T-helper 2 cell treated with Interferon-gamma antibody and Interleukin-4, amounts not matched to agents 5 μg/mL and 100 μg/mL, for 36 hours (primary cell): ENCODE data around the gene GNAZ.

Source experiments
- DNase-seq: peaks from one replicate; pipeline ENCODE4 v3.0.0; 2021; ENCODE audit warnings: low spot score
- H3K27ac Mint-ChIP-seq: one replicate; pipeline ENCODE4 v1.8.0; 2021; ENCODE audit warnings: mild to moderate bottlenecking, mixed read lengths
- H3K27me3 Mint-ChIP-seq: one replicate; pipeline ENCODE4 v1.8.0; 2021; ENCODE audit warnings: low read depth, mixed read lengths
- H3K36me3 Mint-ChIP-seq: one replicate; pipeline ENCODE4 v1.8.0; 2021; ENCODE audit warnings: low read depth, mixed read lengths
- H3K4me1 Mint-ChIP-seq: one replicate; pipeline ENCODE4 v1.8.0; 2021; ENCODE audit warnings: low read depth, mixed read lengths
- H3K4me3 Mint-ChIP-seq: one replicate; pipeline ENCODE4 v1.8.0; 2022; ENCODE audit warnings: mild to moderate bottlenecking, moderate library complexity, mixed read lengths
- H3K9me3 Mint-ChIP-seq: one replicate; pipeline ENCODE4 v1.8.0; 2021; ENCODE audit warnings: mixed read lengths

GNAZ gene

DNA sequence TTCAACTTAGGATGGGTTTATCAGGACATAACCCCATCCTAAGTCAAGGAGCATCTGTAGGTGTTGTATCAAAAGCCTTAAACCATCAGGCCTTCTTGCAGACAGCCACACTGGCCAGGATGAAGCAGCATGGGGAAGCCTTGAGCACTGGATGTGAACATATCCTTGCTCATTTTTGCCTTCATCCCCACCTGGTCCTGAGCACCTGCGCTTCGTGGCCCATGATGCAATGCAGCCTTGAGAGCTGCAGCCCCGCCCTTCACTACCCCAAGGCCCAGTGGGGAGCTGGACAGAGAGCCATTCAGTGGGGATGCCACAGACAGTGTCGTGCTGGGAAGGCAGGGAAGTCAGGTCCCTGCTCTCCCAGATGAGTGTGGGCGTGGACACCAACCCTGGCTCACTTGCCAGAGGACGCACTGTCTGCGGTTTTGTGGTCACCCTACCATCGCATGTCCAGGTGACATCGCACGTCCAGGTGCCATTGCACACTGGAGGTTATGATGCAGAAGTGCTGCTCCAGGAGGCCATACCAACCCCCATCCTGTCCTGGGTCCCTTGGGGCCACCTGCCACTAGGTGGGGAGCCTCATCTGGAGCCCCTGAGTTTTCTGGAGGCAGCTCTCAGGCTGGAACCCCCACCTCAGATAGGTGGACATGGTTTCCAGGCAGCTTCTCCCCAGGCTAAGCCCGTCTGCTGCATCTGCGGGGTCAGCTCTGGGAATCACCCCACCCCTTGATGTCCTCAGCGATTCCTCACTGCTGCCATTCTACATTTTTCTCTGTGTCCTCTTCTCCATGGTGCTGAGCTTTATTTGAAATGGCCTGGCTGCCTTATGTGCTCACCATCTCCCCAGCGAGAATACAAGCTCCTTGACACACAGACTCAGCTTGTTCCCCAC lies 14.4 kb downstream of the GNAZ start:
- no peak for DNase-seq
- Mint-ChIP-seq H3K27ac (no peak overlapping the region), H3K4me3 (no peak overlapping the region), H3K4me1 (peaks cover 12% of the 10 kb centered on the region), H3K36me3 (no peaks in the 10 kb centered on the region), H3K9me3 (no peaks in the 10 kb centered on the region), H3K27me3 (no peaks in the 10 kb centered on the region)

DNA sequence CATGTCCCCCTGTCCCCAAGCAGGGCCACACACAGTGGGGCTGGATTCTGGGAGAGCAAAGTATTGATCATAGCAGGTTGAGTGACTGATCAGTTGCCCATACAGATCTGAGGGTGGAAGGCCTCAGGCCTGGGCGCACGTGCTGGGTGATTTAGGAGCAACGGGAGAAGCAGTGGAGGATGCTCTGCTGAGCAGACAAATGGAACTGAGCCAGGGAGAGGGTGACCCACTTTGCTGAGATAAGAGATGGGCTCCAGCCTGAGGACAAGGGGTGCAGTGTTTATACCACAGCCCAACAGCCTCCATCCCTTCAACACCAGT lies 15.0 kb downstream of the GNAZ start:
- peaks cover 12% of the 10 kb centered on the region for H3K4me1 Mint-ChIP-seq
- no peak overlapping the region for H3K4me3 Mint-ChIP-seq
- no peaks in the 10 kb centered on the region for H3K27me3 Mint-ChIP-seq
- no peak overlapping the region for H3K27ac Mint-ChIP-seq
- no peaks in the 10 kb centered on the region for H3K36me3 Mint-ChIP-seq
- no peaks in the 10 kb centered on the region for H3K9me3 Mint-ChIP-seq
- no peak for DNase-seq

DNA sequence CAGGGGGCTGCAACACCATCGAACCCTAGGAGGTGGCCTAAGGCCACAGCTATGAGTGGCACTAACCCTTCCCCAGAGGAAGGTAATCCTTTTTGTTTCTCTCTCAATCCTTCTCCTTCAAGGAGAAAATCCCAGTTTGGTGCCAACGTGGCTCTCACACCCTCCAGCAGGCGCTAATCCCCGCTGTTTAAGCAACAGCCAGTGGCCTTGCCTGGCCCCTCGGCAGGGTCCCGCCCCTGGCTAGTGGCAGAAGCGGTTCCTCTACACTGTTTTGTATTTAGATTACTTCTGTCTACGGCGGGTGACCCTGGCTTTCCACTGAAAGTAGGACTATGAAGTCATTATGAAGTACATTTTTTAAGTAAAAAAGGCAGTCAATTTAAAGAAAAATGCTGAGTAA lies 15.5 kb downstream of the GNAZ start:
- no peak for DNase-seq
- no peaks in the 10 kb centered on the region for H3K36me3 Mint-ChIP-seq
- H3K27ac Mint-ChIP-seq = no peak overlapping the region
- H3K9me3 Mint-ChIP-seq = no peaks in the 10 kb centered on the region
- H3K4me3 Mint-ChIP-seq = no peak overlapping the region
- peaks cover 12% of the 10 kb centered on the region for H3K4me1 Mint-ChIP-seq
- no peaks in the 10 kb centered on the region for H3K27me3 Mint-ChIP-seq

DNA sequence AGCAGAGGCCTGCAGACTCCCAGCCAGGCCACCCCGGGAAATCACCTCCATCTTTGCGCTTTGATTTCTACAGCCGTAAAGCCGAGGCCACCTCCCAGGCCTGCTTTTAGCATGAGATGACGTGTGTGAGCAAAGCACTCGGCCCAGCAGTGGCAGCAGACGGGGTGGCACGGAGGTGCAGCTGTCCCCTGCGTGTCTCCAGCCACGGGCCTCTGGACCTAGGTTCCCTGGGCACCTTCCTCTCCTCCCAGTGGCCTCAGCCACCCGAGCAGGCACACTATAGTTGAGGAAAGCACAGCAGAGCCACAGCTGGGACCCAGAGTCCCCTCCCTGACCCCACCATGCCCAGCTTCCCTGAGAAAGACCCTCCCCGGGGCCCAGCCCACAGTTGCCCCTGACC lies 15.9 kb downstream of the GNAZ start:
- Mint-ChIP-seq H3K27ac (no peak overlapping the region), H3K9me3 (no peaks in the 10 kb centered on the region), H3K27me3 (no peaks in the 10 kb centered on the region), H3K4me3 (no peak overlapping the region), H3K36me3 (no peaks in the 10 kb centered on the region), H3K4me1 (peaks cover 11% of the 10 kb centered on the region)
- DNase-seq = no peak

DNA sequence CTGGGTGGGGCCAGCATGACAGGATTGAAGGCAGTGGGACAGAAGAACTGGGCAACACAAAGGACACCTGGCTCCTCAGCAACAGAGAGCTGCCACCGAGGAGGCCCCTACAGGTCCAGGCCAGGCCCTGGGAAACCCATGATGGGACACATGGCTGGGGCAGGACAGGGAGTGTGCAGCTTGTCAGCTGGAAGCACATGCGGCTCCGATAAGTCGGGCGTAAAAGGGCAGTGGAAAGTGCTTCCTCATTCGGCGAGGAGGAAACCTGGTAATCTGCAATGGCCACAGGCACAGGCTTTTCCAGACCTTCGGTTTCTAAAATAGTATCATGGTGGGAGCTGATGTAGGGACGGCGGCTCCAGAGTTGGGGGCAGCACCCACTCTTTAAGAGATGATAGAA lies 16.5 kb downstream of the GNAZ start:
- H3K4me3 Mint-ChIP-seq = no peak overlapping the region
- no peak for DNase-seq

DNA sequence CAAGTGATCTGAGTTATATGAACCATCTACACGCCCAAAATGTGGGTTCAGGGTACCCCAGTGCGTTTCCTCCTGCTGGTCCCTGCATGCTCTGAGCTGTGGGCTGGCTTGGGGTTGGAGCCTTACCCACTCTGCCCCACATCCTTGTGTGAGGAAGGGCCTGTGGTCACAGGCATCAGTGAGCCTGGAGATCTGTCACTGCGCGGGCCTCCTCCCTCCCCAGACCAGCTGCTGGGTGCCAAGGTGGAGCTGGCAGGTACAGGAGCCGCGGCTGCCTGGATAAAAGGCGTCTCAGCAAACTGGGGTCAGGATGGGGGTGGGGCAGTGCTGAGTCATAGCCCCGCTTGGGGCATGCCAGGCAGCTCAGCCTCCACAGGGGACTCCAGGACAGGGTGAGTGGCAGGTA lies 17.9 kb downstream of the GNAZ start:
- no peak overlapping the region for H3K4me3 Mint-ChIP-seq
- no peaks in the 10 kb centered on the region for H3K9me3 Mint-ChIP-seq
- H3K27ac Mint-ChIP-seq = no peak overlapping the region
- no peaks in the 10 kb centered on the region for H3K27me3 Mint-ChIP-seq
- peaks cover 11% of the 10 kb centered on the region for H3K4me1 Mint-ChIP-seq
- no peaks in the 10 kb centered on the region for H3K36me3 Mint-ChIP-seq
- DNase-seq = no peak

More for the DNA sequence above, 16.5 kb downstream of the GNAZ start:
- peaks cover 11% of the 10 kb centered on the region for H3K4me1 Mint-ChIP-seq
- H3K27me3 Mint-ChIP-seq = no peaks in the 10 kb centered on the region
- H3K27ac Mint-ChIP-seq = no peak overlapping the region
- H3K9me3 Mint-ChIP-seq = no peaks in the 10 kb centered on the region
- no peaks in the 10 kb centered on the region for H3K36me3 Mint-ChIP-seq

DNA sequence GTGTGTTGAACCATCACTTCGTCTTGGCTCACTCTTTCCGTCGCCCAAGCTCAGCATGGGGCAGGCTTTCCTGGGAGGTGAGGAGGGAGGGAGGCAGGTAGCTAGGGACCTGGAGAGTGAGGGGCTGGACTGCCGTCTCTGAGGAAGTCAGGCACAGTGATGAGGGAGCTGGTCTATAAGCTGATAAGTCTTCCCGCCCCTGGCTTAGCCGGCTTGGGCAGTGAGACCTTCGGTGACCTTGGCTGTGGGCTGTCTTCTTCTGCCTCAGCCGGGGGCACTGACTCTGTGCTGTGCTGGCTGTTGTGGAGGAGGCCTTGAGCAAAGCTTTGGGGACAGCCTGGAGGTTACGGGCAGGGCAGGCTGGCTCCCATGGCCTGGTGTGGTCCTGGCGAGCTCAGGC lies 18.7 kb downstream of the GNAZ start:
- Mint-ChIP-seq H3K36me3 (no peaks in the 10 kb centered on the region), H3K9me3 (no peaks in the 10 kb centered on the region), H3K4me3 (no peak overlapping the region), H3K27ac (no peak overlapping the region), H3K27me3 (no peaks in the 10 kb centered on the region), H3K4me1 (peaks cover 11% of the 10 kb centered on the region)
- no peak for DNase-seq

DNA sequence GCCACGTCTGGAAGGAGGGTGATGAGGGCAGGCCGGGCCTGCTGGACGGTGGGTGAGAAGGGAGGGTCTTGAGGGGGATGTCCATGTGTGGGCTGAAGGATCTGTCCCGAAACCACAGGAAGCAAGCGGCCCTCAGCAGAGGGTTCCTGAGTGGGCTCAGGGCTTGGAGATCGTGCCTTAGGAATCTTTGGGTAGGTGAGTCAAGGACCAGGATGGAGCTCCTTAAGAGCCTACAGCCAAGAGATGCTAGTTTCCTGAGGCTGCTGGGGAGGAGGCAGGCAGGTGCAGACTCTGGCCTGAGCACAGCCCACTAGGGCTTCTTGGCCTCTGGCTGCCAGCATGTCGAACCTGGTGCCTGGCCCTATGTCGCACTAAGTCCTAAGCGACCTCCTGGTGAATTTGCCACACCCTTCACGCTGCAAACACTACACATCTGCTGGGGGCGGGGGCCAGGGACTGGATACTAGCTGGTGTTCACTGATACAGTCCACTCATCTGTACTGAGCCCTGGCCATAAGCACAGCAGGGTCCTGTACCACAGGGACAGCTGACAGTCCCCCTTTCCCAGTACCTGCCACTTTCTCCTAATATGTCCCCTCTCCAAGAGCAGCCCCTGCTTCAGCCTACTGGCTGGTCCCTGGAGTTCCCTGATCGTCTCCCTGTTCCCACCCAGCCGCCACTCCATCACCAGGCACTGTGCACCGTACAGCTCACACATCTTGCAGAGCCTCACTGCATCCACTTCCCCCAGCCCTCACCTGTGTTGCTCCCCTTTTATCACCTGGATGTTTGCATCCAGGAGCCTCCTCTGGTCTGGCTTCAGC lies 19.5 kb downstream of the GNAZ start:
- Mint-ChIP-seq H3K9me3 (no peaks in the 10 kb centered on the region), H3K27ac (no peak overlapping the region), H3K4me1 (peaks cover 11% of the 10 kb centered on the region), H3K27me3 (no peaks in the 10 kb centered on the region), H3K4me3 (no peak overlapping the region), H3K36me3 (no peaks in the 10 kb centered on the region)
- DNase-seq = no peak

DNA sequence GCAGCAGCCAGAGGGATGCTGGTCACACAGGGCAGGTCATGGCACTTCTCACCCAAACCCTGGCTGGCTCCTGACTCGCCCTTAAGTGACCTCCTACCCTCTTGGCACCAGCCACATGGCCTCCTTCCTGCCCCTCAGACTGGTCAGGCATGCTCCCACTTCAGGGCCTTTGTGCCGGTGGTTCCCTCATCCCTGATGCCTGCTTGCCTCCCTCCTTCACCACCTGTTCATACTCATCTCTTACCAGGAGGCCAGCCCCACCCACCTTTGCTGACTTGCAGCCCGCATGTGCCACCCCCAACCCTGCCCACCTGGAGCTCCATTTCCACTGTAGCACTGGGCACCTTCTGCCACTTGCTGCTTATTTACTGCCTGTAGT lies 20.1 kb downstream of the GNAZ start:
- H3K27me3 Mint-ChIP-seq = no peaks in the 10 kb centered on the region
- H3K4me3 Mint-ChIP-seq = no peak overlapping the region
- no peak for DNase-seq
- no peaks in the 10 kb centered on the region for H3K9me3 Mint-ChIP-seq
- H3K36me3 Mint-ChIP-seq = no peaks in the 10 kb centered on the region
- no peak overlapping the region for H3K27ac Mint-ChIP-seq
- H3K4me1 Mint-ChIP-seq = peaks cover 11% of the 10 kb centered on the region

DNA sequence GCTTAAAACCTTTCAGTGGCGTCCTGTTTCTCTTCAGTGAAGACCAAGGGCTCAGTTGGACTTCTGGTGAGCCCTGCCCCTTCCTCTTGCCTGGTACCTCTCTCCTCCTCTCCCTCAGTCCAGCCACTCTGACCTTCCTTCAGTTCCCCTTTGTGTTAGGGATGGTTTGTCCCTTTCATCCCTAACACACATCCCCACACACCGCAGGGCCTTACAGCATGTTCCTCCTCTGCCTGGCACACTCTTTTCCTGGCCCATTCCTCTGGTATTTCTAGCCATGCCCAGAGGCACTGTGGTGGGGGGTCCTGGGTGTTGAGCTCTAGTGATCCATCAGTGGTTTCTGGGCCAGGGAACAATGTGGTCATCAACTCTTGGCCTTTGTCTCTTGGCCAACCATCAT lies 21.4 kb downstream of the GNAZ start:
- Mint-ChIP-seq H3K27me3 (no peaks in the 10 kb centered on the region), H3K4me3 (no peak overlapping the region), H3K9me3 (no peaks in the 10 kb centered on the region), H3K27ac (no peak overlapping the region), H3K4me1 (peaks cover 11% of the 10 kb centered on the region), H3K36me3 (no peaks in the 10 kb centered on the region)
- no peak for DNase-seq

DNA sequence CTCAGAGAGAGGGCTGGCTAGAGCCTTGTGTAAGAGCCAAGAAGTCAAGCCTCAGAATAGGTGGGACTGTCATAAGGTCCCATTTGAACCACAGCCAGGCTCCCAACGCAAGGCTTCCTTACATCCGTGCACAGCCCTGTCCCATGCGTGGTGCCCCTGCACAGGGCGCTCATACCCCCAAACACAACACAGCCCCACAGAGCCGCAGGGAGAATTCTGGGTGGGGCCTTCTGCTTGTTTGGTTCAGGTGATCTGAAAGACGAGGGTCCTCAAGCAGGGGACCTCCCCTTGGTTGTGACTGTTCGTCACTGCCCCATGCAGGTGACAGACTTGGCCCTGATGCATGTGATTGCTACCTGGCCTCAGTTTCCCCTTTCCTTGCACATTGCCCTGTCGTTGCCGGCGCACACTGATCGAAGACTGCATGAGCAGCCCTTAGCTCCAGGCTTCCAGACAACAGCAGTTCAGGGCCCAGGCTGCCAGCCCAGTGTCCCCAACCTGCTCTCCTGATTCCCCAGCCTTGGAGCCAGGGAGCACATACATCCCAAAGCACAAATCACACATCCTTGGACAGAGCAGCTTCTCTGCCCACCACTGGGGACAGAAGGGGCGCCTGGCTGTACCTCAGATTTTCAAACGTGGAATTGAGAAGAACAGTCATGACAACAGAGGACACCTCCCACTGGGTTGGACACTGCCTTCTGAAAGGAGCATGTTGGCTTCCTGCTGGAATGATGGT lies 22.1 kb downstream of the GNAZ start:
- Mint-ChIP-seq H3K36me3 (no peaks in the 10 kb centered on the region), H3K9me3 (no peaks in the 10 kb centered on the region), H3K27ac (no peak overlapping the region), H3K27me3 (no peaks in the 10 kb centered on the region), H3K4me1 (peaks cover 10% of the 10 kb centered on the region), H3K4me3 (no peak overlapping the region)
- no peak for DNase-seq

DNA sequence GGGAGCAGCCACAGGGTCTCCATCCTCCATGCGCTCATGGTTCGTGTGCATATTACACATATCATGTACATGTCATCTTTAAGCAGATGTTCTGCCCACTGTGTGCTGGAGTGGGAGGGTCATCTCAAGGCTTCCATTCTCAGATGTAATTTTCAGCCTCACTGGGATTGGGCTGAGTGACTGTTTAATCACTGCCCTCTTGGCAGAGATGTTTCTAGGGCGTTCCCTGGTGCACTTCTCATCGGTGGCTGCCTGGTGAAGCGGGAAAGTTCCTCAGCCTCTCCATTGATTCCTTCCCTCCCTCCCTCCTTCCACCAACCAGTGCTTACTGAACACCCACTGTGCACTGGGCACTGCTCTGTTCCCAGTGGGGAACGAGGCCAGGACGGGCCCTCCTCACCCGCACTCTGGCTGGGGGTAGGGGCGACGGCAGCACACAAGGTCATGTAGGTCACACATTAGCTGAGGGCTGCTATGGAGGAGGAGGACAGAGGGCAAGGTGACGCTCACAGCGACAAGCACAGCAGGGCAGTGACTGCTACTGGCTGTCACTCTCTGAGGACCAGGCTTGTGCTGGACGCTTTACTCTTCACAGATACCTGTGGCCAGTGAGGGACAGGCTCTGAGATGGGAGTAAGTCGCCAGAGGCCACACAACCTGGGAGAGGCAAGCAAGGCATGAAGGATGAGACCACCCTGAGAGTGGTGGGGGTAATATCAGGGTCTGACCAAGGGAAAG lies 22.9 kb downstream of the GNAZ start:
- H3K36me3 Mint-ChIP-seq = no peaks in the 10 kb centered on the region
- H3K4me1 Mint-ChIP-seq = peaks cover 2% of the 10 kb centered on the region
- H3K27me3 Mint-ChIP-seq = no peaks in the 10 kb centered on the region
- DNase-seq = no peak
- H3K4me3 Mint-ChIP-seq = no peak overlapping the region
- H3K9me3 Mint-ChIP-seq = no peaks in the 10 kb centered on the region
- H3K27ac Mint-ChIP-seq = no peak overlapping the region

DNA sequence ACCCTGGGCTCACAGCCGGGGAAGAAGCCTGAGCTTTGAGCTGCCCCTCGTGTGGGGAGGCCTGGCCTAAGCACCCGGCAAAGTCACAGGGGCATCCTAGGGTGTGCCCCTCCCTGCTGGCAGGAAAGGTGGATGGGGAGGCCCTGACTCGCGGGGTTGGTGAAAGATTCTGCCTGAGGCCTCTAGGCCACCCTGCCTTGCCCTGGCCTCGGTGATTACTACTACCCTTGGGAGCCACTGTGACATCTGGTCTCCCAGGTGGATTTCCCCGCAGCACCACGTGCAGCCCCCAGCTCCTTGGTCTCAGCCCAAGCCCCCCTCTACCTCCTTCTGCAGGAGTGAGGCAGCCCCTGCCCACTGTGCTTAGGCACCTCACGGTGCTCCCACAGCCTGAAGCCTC lies 23.9 kb downstream of the GNAZ start:
- H3K9me3 Mint-ChIP-seq = no peaks in the 10 kb centered on the region
- H3K27me3 Mint-ChIP-seq = no peaks in the 10 kb centered on the region
- no peaks in the 10 kb centered on the region for H3K4me1 Mint-ChIP-seq
- no peaks in the 10 kb centered on the region for H3K36me3 Mint-ChIP-seq
- no peak for DNase-seq
- no peak overlapping the region for H3K4me3 Mint-ChIP-seq
- H3K27ac Mint-ChIP-seq = no peak overlapping the region
